GM12865 (cell line): ENCODE results near the gene OR13C9.

ENCODE experiments used
- DNase-seq: peaks from one replicate; pipeline ENCODE4 v3.0.0; 2010; ENCODE audit warnings: low read depth
- H3K4me3 ChIP-seq: 2 replicates; pipeline ENCODE4 v1.5.1; 2011; ENCODE audit warnings: mild to moderate bottlenecking, low read depth, low read length, control low read depth
- TF ChIP-seq, protein P1 (sequence below): IDR thresholded peaks from 2 replicates; pipeline ENCODE4 v1.5.1; 2011; ENCODE audit warnings: low read length, control low read depth, low read depth, inconsistent platforms; ENCODE audit not compliant: insufficient read depth; ENCODE audit errors: missing control alignments

Gene OR13C9

DNA sequence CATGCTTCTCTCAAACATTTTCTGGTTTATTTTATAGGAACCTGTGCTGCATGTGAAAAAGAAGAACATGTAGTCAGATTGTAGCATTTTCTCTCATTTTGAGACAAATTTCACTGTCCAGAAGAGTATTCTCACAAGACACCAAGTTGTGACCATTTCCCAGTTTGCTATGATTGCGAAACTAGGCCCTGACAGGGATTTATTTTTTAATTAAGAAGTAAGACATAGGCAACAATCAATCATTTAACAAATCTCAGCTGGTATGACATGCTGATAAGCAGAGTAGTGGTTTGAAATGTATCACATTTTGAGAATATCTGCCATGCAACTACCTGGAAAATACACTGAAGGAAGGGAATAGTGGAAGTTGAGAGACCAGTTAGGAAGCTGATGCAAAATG, 37.4 kb downstream of the OR13C9 start:
- H3K4me3 ChIP-seq: no peak overlapping the region
- TF ChIP-seq, protein P1, sequence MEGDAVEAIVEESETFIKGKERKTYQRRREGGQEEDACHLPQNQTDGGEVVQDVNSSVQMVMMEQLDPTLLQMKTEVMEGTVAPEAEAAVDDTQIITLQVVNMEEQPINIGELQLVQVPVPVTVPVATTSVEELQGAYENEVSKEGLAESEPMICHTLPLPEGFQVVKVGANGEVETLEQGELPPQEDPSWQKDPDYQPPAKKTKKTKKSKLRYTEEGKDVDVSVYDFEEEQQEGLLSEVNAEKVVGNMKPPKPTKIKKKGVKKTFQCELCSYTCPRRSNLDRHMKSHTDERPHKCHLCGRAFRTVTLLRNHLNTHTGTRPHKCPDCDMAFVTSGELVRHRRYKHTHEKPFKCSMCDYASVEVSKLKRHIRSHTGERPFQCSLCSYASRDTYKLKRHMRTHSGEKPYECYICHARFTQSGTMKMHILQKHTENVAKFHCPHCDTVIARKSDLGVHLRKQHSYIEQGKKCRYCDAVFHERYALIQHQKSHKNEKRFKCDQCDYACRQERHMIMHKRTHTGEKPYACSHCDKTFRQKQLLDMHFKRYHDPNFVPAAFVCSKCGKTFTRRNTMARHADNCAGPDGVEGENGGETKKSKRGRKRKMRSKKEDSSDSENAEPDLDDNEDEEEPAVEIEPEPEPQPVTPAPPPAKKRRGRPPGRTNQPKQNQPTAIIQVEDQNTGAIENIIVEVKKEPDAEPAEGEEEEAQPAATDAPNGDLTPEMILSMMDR: no peak
- no peak for DNase-seq

GRCh38 chr9:104577263-104577662, 40.7 kb downstream of the OR13C9 start:
- no peak overlapping the region for H3K4me3 ChIP-seq
- TF ChIP-seq, protein P1: no peak
- DNase-seq: no peak

GRCh38 chr9:104575456-104575855, 42.5 kb downstream of the OR13C9 start:
- H3K4me3 ChIP-seq: no peak overlapping the region
- TF ChIP-seq, protein P1: no peak
- no peak for DNase-seq

- TF ChIP-seq, protein P1: no peak
- DNase-seq: no peak
These were observed 45.4 kb downstream of the OR13C9 start for GRCh38 chr9:104572612-104573011.

GRCh38 chr9:104568868-104569267, 49.1 kb downstream of the OR13C9 start, which contains the start of gene OR13C8:
Gene OR13C8, plus strand, starts transcription at chr9:104569168. Its CDS starts 0 bp downstream, at chr9:104569168.
- H3K4me3 ChIP-seq: no peak within 1 kb of the TSS
- TF ChIP-seq, protein P1: no peak
- DNase-seq: no peak

More at GRCh38 chr9:104572612-104573011, 45.4 kb downstream of the OR13C9 start:
- no peak overlapping the region for H3K4me3 ChIP-seq
